HepG2 (cell line): ENCODE results near the gene TLE5. TPM values are rescaled to one million over a fixed set of nuclear protein-coding genes. Genes with fewer than 3 reads are reported as not detected.
A peak's percentile ranks its signal among the peaks of the same experiment; 100 is the strongest.

Experiments
- ATAC-seq: fragments of 200-7000 bp; cut with Tn5 transposase; 3 replicates; pipeline ENCODE4 v1.9.1; 2020; ENCODE audit warnings: mild to moderate bottlenecking, moderate library complexity
- BruUV-seq: library from RNA; stranded (reverse); fragments of 400-500 nt; replicated peaks from 2 replicates; lab custom pipeline; 2021; lab: Mats Ljungman, UMichigan
- CTCF ChIA-PET: fragments of 300-600 bp; formaldehyde crosslinking; extraction: SDS; loops from one replicate; lab custom pipeline; 2021; ENCODE audit warnings: low total read pairs, inconsistent platforms, low intra/inter-chr PET ratio; lab: Yijun Ruan, JAX
- POLR2A ChIA-PET: fragments of 350-600 bp; sonication (Branson Sonifier 250); formaldehyde crosslinking; loops from one replicate; lab custom pipeline; 2020; ENCODE audit warnings: antibody characterized with exemption, inconsistent platforms; lab: Yijun Ruan, JAX
- DNase-seq: peaks from one replicate; pipeline ENCODE4 v3.0.0-alpha.2; 2015; ENCODE audit warnings: low spot score
- FAIRE-seq: peaks from 3 replicates; lab custom pipeline; 2011; peaks lifted over from hg19 to GRCh38; lab: Jason Lieb, UNC
- H2AFZ ChIP-seq: one replicate; pipeline ENCODE4 v1.6.1; 2011; ENCODE audit warnings: low read length, inconsistent platforms
- H3K27ac ChIP-seq: fragments of 300-600 bp; 3 replicates; pipeline ENCODE4 v1.8.0; 2011; ENCODE audit warnings: mixed run types, mild to moderate bottlenecking, mixed read lengths, low read length, inconsistent platforms; ENCODE audit not compliant: insufficient read depth; ENCODE audit errors: extremely low read length
- H3K27me3 ChIP-seq, 2 experiments: fragments of 200-600 bp in 1 of 2; 2 replicates in 1 of 2; 3 replicates in 1 of 2; pipeline versions ENCODE4 v1.6.0 to v1.8.0; 2011; ENCODE audit warnings: low read length in 2 of 2, mild to moderate bottlenecking in 2 of 2, moderate library complexity in 2 of 2, inconsistent platforms in 1 of 2; ENCODE audit not compliant: insufficient read depth in 2 of 2, control insufficient read depth in 1 of 2
- H3K36me3 ChIP-seq, 2 experiments: fragments of 200-600 bp in 1 of 2; replicated peaks in 1 of 2; 2 replicates in 1 of 2; 3 replicates in 1 of 2; pipeline versions ENCODE4 v1.5.1 to v1.8.0; 2011; ENCODE audit warnings: low read length in 2 of 2, inconsistent platforms in 1 of 2; ENCODE audit not compliant: insufficient read depth in 2 of 2, control insufficient read depth in 1 of 2
- H3K4me1 ChIP-seq: 2 replicates; pipeline ENCODE4 v1.5.1; 2012; ENCODE audit warnings: low read length, inconsistent platforms; ENCODE audit not compliant: insufficient read depth
- H3K4me2 ChIP-seq: 2 replicates; pipeline ENCODE4 v1.6.0; 2011; ENCODE audit warnings: low read depth, low read length, inconsistent platforms
- H3K4me3 ChIP-seq, 3 experiments: fragments of 200-600 bp in 1 of 3; sonication (generic), shearing (Covaris generic) in 1 of 3; replicated peaks in 1 of 3; 2 replicates each; pipeline ENCODE4 v1.5.1; 2011 to 2016; ENCODE audit warnings: low read length in 3 of 3, inconsistent platforms in 2 of 3, low read depth in 2 of 3, mild to moderate bottlenecking in 2 of 3, control low read depth in 1 of 3, mixed read lengths in 1 of 3; ENCODE audit not compliant: insufficient read depth in 1 of 3
- H3K79me2 ChIP-seq: one replicate; pipeline ENCODE4 v1.6.1; 2011; ENCODE audit warnings: low read length, inconsistent platforms; ENCODE audit not compliant: insufficient read depth
- H3K9ac ChIP-seq: 2 replicates; pipeline ENCODE4 v1.6.0; 2011; ENCODE audit warnings: mild to moderate bottlenecking, low read depth, low read length, inconsistent platforms; ENCODE audit not compliant: insufficient read depth
- H3K9me3 ChIP-seq: 2 replicates; pipeline ENCODE4 v1.5.1; 2012; ENCODE audit warnings: mild to moderate bottlenecking, low read length
- H4K20me1 ChIP-seq: 2 replicates; pipeline ENCODE4 v1.6.0; 2011; ENCODE audit warnings: inconsistent platforms, mild to moderate bottlenecking, low read length, moderate library complexity; ENCODE audit not compliant: insufficient read depth
- FIP1L1 ChIP-seq: fragments of 200-400 bp; formaldehyde crosslinking; IDR thresholded peaks from 2 replicates; pipeline ENCODE4 v1.6.1; 2018; ENCODE audit warnings: low read depth, mild to moderate bottlenecking, low read length, moderate library complexity, borderline replicate concordance; ENCODE audit not compliant: insufficient read depth
- MNT ChIP-seq: fragments of 450-650 bp; IDR thresholded peaks from 2 replicates; pipeline ENCODE4 v1.6.1; 2016
- MYNN ChIP-seq: sonication (generic); formaldehyde crosslinking; IDR thresholded peaks from 2 replicates; pipeline ENCODE4 v1.4.0; 2020; ENCODE audit warnings: mild to moderate bottlenecking, low read depth, missing genetic modification reagents
- PCBP2 ChIP-seq: fragments of 200-400 bp; formaldehyde crosslinking; optimal IDR thresholded peaks from 2 replicates; pipeline ENCODE3; 2018; ENCODE audit warnings: low read length, low read depth; ENCODE audit not compliant: poor library complexity, severe bottlenecking
- TFAP4 ChIP-seq: sonication (generic); IDR thresholded peaks from 2 replicates; pipeline ENCODE4 v1.6.1; 2016; ENCODE audit warnings: low read depth, borderline replicate concordance
- ZNF883 ChIP-seq: sonication (generic); formaldehyde crosslinking; IDR thresholded peaks from 2 replicates; pipeline ENCODE4 v1.5.1; 2020; ENCODE audit warnings: mild to moderate bottlenecking, missing genetic modification reagents; ENCODE audit errors: not compliant biosample characterization
- ZUFSP ChIP-seq: sonication (generic); formaldehyde crosslinking; IDR thresholded peaks from 2 replicates; pipeline ENCODE4 v1.9.0; 2021; ENCODE audit warnings: missing genetic modification reagents, mild to moderate bottlenecking, borderline replicate concordance
- WGBS: methylation state at CpG from one replicate; pipeline ENCODE4 v1.1.6; 2017; ENCODE audit warnings: low lambda C conversion rate; 5-methylcytosine and 5-hydroxymethylcytosine counted together
- in situ Hi-C: cut with HindIII; loops from 2 replicates; pipeline ENCODE4 v1.10.0; 2017; ENCODE audit warnings: low pct_unique_long_range_greater_than_20kb; ENCODE audit not compliant: extremely low pct_ligation_motif_present
- intact Hi-C: fragments of 100-400 bp; cut with micrococcal nuclease; formaldehyde crosslinking; loops from one replicate; pipeline ENCODE4 v1.10.0; 2022; ENCODE audit not compliant: unreplicated experiment
- polyA plus RNA-seq, 8 experiments: library from polyadenylated mRNA; depleted of rRNA in 3 of 8; stranded (reverse) in 7 of 8; unstranded in 1 of 8; fragments of >200 nt; fragmentation: Illumina TruSeq in 4 of 8; extraction: Trizol in 4 of 8; gene quantifications; 2 replicates each; pipeline versions ENCODE4 v1.2.1 to v1.2.3, GENCODE V29; 2011 to 2016; ENCODE audit warnings: low read depth in 4 of 8, missing spikeins in 1 of 8, mixed read lengths in 1 of 8; ENCODE audit not compliant: insufficient read depth in 1 of 8
- total RNA-seq, 5 experiments: library from RNA; depleted of rRNA; stranded (reverse); fragments of >200 nt; fragmentation: Illumina TruSeq; extraction: Trizol; gene quantifications; 2 replicates each; pipeline ENCODE4 v1.2.3, GENCODE V29; 2016; ENCODE audit warnings: low read depth in 1 of 5

Gene TLE5
- total and polyA plus RNA-seq, 2 of the 13 experiments (the other 11 are each of a cell fraction or from before 2014, with no cell fraction given), result 62.8 to 189 TPM

- POLR2A ChIA-PET, result interaction anchor here (1.9 kb wide), 1 partner anchor 10 kb away, joined by 5 read pairs; no protein-coding TSS in a partner anchor
Measured at GRCh38 chr19:3106509-3107141, 44.3 kb upstream of the TLE5 start.

More at GRCh38 chr19:3106509-3107141, 44.3 kb upstream of the TLE5 start:
- H3K79me2 ChIP-seq, result peaks cover 54% of the 10 kb centered on the region
- DNase-seq (no peak), FAIRE-seq (no peak), ATAC-seq (no peak)
- H3K4me3 ChIP-seq, result no peak overlapping the region
- H3K4me2 ChIP-seq, result no peak overlapping the region
- H3K9me3 ChIP-seq, result no peaks in the 10 kb centered on the region
- no peak overlapping the region for H3K27ac ChIP-seq
- WGBS, result 95% methylated on average over 15 of the region's 17 CpGs
- CTCF ChIA-PET, result no interaction called here
- no TSS peak for BruUV-seq
- peaks cover 45% of the 10 kb centered on the region for H3K4me1 ChIP-seq
- no peaks in the 10 kb centered on the region for H3K27me3 ChIP-seq
- no peak overlapping the region for H2AFZ ChIP-seq
- no peak overlapping the region for H3K9ac ChIP-seq
- H3K36me3 ChIP-seq, result peaks cover 3 to 13% of the 10 kb centered on the region in 2 experiments; a peak in 4 of 5 replicates
- intact Hi-C loops, result no loop called here
- TF ChIP-seq FIP1L1 (no peak), ZNF883 (CRISPR knock-in tag) (no peak), TFAP4 (no peak), ZUFSP (CRISPR knock-in tag) (no peak), MNT (peak; percentile 7; the same call in 1 of the 2 replicates), MYNN (CRISPR knock-in tag) (no peak), PCBP2 (no peak)
- in situ Hi-C loops, result loop anchor here (5.0 kb wide), 1 partner anchor 149 kb away; no protein-coding TSS in a partner anchor
- peaks cover 31% of the 10 kb centered on the region; the same call in 1 of the 2 replicates for H4K20me1 ChIP-seq
